Ovary (tissue), 3 donors: ENCODE results near the gene SRGAP2B.
"Not testable (repeated sequence)": the region's sequence is repeated elsewhere in the genome, so short reads cannot be mapped to it uniquely, and the experiment has no call there.

Source experiments
- POLR2A ChIP-seq: fragments of 450-650 bp; IDR thresholded peaks from one replicate; pipeline ENCODE4 v1.6.1; 2017; ENCODE audit warnings: antibody characterized with exemption, mild to moderate bottlenecking, moderate library complexity
- TF ChIP-seq, protein P1 (sequence below), 3 donors: fragments of 450-650 bp in 2 of 3; fragments of 200-600 bp in 1 of 3; IDR thresholded peaks; one replicate each; pipeline versions ENCODE4 v1.5.1 to v1.8.0; 2016 to 2022; ENCODE audit warnings: antibody characterized with exemption in 3 of 3, mild to moderate bottlenecking in 1 of 3
- donor health status: DM: no; HTN: no; CAD: no.

- TF ChIP-seq, protein P1, sequence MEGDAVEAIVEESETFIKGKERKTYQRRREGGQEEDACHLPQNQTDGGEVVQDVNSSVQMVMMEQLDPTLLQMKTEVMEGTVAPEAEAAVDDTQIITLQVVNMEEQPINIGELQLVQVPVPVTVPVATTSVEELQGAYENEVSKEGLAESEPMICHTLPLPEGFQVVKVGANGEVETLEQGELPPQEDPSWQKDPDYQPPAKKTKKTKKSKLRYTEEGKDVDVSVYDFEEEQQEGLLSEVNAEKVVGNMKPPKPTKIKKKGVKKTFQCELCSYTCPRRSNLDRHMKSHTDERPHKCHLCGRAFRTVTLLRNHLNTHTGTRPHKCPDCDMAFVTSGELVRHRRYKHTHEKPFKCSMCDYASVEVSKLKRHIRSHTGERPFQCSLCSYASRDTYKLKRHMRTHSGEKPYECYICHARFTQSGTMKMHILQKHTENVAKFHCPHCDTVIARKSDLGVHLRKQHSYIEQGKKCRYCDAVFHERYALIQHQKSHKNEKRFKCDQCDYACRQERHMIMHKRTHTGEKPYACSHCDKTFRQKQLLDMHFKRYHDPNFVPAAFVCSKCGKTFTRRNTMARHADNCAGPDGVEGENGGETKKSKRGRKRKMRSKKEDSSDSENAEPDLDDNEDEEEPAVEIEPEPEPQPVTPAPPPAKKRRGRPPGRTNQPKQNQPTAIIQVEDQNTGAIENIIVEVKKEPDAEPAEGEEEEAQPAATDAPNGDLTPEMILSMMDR (IDR thresholded peaks at IDR 0.05): not testable (repeated sequence)
- not testable (repeated sequence) for TF ChIP-seq POLR2A
Measured at GRCh38 chr1:144963571-144963970, 131.6 kb downstream of the SRGAP2B start.
